GM06990 (cell line): ENCODE measurements around the gene PHLDB1.

ENCODE experiments used
- DNase-seq: peaks from one replicate; pipeline ENCODE4 v3.0.0-alpha.2; 2011; ENCODE audit not compliant: insufficient read length; ENCODE audit errors: extremely low read depth
- H3K27me3 ChIP-seq: replicated peaks from 2 replicates; pipeline ENCODE4 v1.6.0; 2011; ENCODE audit warnings: low read length; ENCODE audit not compliant: control insufficient read depth, insufficient read depth
- H3K36me3 ChIP-seq: 2 replicates; pipeline ENCODE4 v1.5.1; 2011; ENCODE audit warnings: low read length; ENCODE audit not compliant: control insufficient read depth, insufficient read depth
- H3K4me3 ChIP-seq: replicated peaks from 2 replicates; pipeline ENCODE4 v1.5.1; 2011; ENCODE audit warnings: low read depth, mild to moderate bottlenecking, control low read depth, low read length
- CTCF ChIP-seq: IDR thresholded peaks from 2 replicates; pipeline ENCODE4 v1.5.1; 2011; ENCODE audit warnings: low read length, control low read depth, mild to moderate bottlenecking, inconsistent platforms; ENCODE audit not compliant: insufficient read depth, poor library complexity, severe bottlenecking

PHLDB1 gene

GRCh38 chr11:118604566-118604965 lies 2.8 kb upstream of the PHLDB1 start:
- DNase-seq = no peak
- Histone ChIP-seq H3K4me3 (no peak overlapping the region), H3K36me3 (peaks cover 8% of the 10 kb centered on the region), H3K27me3 (peaks cover 8% of the 10 kb centered on the region)
- TF ChIP-seq CTCF = no peak

- no peak for TF ChIP-seq CTCF
- H3K36me3 ChIP-seq = peaks cover 8% of the 10 kb centered on the region
- DNase-seq = no peak
- H3K27me3 ChIP-seq = peaks cover 8% of the 10 kb centered on the region
- no peak overlapping the region for H3K4me3 ChIP-seq
Observed at GRCh38 chr11:118605116-118605867, 2.1 kb upstream of the PHLDB1 start.

- H3K36me3 ChIP-seq = peaks cover 5% of the 10 kb centered on the region
- no peak for DNase-seq
- peaks cover 8% of the 10 kb centered on the region for H3K27me3 ChIP-seq
- no peak overlapping the region for H3K4me3 ChIP-seq
- no peak for TF ChIP-seq CTCF
Observed at GRCh38 chr11:118606157-118606843, 1.1 kb upstream of the PHLDB1 start.

- no peak for TF ChIP-seq CTCF
- Histone ChIP-seq H3K4me3 (no peak overlapping the region), H3K36me3 (peaks cover 3% of the 10 kb centered on the region), H3K27me3 (peaks cover 8% of the 10 kb centered on the region)
- no peak for DNase-seq
Observed at GRCh38 chr11:118606844-118607228, 579 bp upstream of the PHLDB1 start.

GRCh38 chr11:118608360-118609227 lies 1.2 kb downstream of the PHLDB1 start:
- H3K4me3 ChIP-seq = peak overlapping the region; percentile 56
- no peak for TF ChIP-seq CTCF
- peaks cover 10% of the 10 kb centered on the region for H3K27me3 ChIP-seq
- peak; percentile 47 for DNase-seq
- no peaks in the 10 kb centered on the region for H3K36me3 ChIP-seq
